SK-N-MC (cell line): ENCODE results near the gene PGAM2.

Experiments
- EZH2 ChIP-seq: fragments of 200-600 bp; sonication (generic); IDR thresholded peaks from one replicate; pipeline ENCODE4 v1.6.1; 2017; ENCODE audit warnings: antibody characterized with exemption
- FOXP2 ChIP-seq: optimal IDR thresholded peaks from 2 replicates; pipeline ENCODE3; 2011; ENCODE audit warnings: mild to moderate bottlenecking, moderate library complexity; ENCODE audit not compliant: insufficient read depth; ENCODE audit errors: extremely low read length, control extremely low read depth
- POLR2AphosphoS5 ChIP-seq: IDR thresholded peaks from 2 replicates; pipeline ENCODE4 v1.6.1; 2012; ENCODE audit warnings: mild to moderate bottlenecking, low read depth, low read length, borderline replicate concordance

GRCh38 chr7:44098092-44099068 lies 33.0 kb upstream of the PGAM2 start:
- TF ChIP-seq EZH2, result no peak
- TF ChIP-seq POLR2AphosphoS5, result no peak
- TF ChIP-seq FOXP2, result no peak
